Liver (tissue), 10 donors: ENCODE measurements around the gene MRPL9. TPM values are rescaled to one million over a fixed set of nuclear protein-coding genes. Genes with fewer than 3 reads are reported as not detected.

Experiments
- DNase-seq: peaks from one replicate; pipeline ENCODE4 v3.0.0-alpha.2; 2017; ENCODE audit warnings: low spot score
- H3K27ac ChIP-seq, 2 donors: one replicate each; pipeline ENCODE4 v1.7.0; 2013; ENCODE audit warnings: inconsistent platforms in 2 of 2, low read length in 2 of 2, control low read depth in 1 of 2, low read depth in 1 of 2, mild to moderate bottlenecking in 1 of 2
- H3K27me3 ChIP-seq, 4 donors: one replicate each; pipeline versions ENCODE4 v1.6.1 to v1.7.0; 2013; ENCODE audit warnings: low read length in 3 of 4, inconsistent platforms in 1 of 4, mild to moderate bottlenecking in 1 of 4, moderate library complexity in 1 of 4; ENCODE audit not compliant: control insufficient read depth in 4 of 4, insufficient read depth in 4 of 4
- H3K36me3 ChIP-seq, 4 donors: one replicate each; pipeline versions ENCODE4 v1.6.1 to v1.7.0; 2013; ENCODE audit warnings: low read length in 3 of 4, mild to moderate bottlenecking in 3 of 4, low read depth in 1 of 4, moderate library complexity in 1 of 4; ENCODE audit not compliant: control insufficient read depth in 4 of 4, insufficient read depth in 3 of 4
- H3K4me1 ChIP-seq, 4 donors: one replicate each; pipeline versions ENCODE4 v1.6.1 to v1.7.0; 2013; ENCODE audit warnings: low read length in 3 of 4, mild to moderate bottlenecking in 3 of 4, moderate library complexity in 1 of 4; ENCODE audit not compliant: control insufficient read depth in 4 of 4, insufficient read depth in 4 of 4
- H3K4me3 ChIP-seq, 3 donors: one replicate each; pipeline versions ENCODE4 v1.6.1 to v1.7.0; 2013; ENCODE audit warnings: low read length in 3 of 3, control low read depth in 1 of 3, low read depth in 1 of 3, mild to moderate bottlenecking in 1 of 3
- H3K9ac ChIP-seq, 2 donors: one replicate each; pipeline ENCODE4 v1.7.0; 2013; ENCODE audit warnings: low read length in 2 of 2, mild to moderate bottlenecking in 2 of 2, moderate library complexity in 2 of 2, control low read depth in 1 of 2, low read depth in 1 of 2
- H3K9me3 ChIP-seq, 4 donors: one replicate each; pipeline versions ENCODE4 v1.6.1 to v1.7.0; 2013; ENCODE audit warnings: low read length in 3 of 4; ENCODE audit not compliant: control insufficient read depth in 4 of 4
- FOXA1 ChIP-seq: IDR thresholded peaks from 2 replicates; pipeline ENCODE4 v1.6.1; 2016; ENCODE audit warnings: antibody characterized with exemption
- FOXA2 ChIP-seq: IDR thresholded peaks from 2 replicates; pipeline ENCODE4 v1.6.1; 2016; ENCODE audit warnings: antibody characterized with exemption
- HNF4A ChIP-seq, 2 donors: conservative IDR thresholded peaks; 2 replicates each; pipeline ENCODE4 v1.6.1; 2016; ENCODE audit warnings: antibody characterized with exemption in 2 of 2, mild to moderate bottlenecking in 2 of 2
- JUND ChIP-seq, 2 donors: IDR thresholded peaks; 2 replicates each; pipeline ENCODE4 v1.6.1; 2016; ENCODE audit warnings: antibody characterized with exemption in 2 of 2
- NR2F2 ChIP-seq: IDR thresholded peaks from 2 replicates; pipeline ENCODE4 v1.6.1; 2016; ENCODE audit warnings: antibody characterized with exemption
- RAD21 ChIP-seq, 2 donors: IDR thresholded peaks; 2 replicates each; pipeline ENCODE4 v1.6.1; 2016; ENCODE audit warnings: antibody characterized with exemption in 2 of 2, mild to moderate bottlenecking in 2 of 2
- RXRA ChIP-seq, 2 donors: IDR thresholded peaks; 2 replicates each; pipeline ENCODE4 v1.6.1; 2017 to 2018; ENCODE audit warnings: antibody characterized with exemption in 2 of 2, mild to moderate bottlenecking in 1 of 2
- WGBS: extraction: QIAGEN DNeasy Blood & Tissue Kit; methylation state at CpG from one replicate; pipeline ENCODE4 v1.1.7; 2013; 5-methylcytosine and 5-hydroxymethylcytosine counted together
- polyA plus RNA-seq, 2 donors: library from polyadenylated mRNA; stranded (reverse) in 1 of 2; unstranded in 1 of 2; fragments of 200-250 nt in 1 of 2; fragments of >200 nt in 1 of 2; fragmentation: Nextera tagmentation in 1 of 2; extraction: Ambion mirVana in 1 of 2; gene quantifications; one replicate each; pipeline versions ENCODE4 v1.2.1 to v1.2.3, GENCODE V29; 2013 to 2015
- small RNA-seq: library from RNA; depleted of rRNA; stranded (forward); fragments of <200 nt; gene quantifications from one replicate; pipeline ENCODE3, GENCODE V24; 2014
- total RNA-seq, 2 donors: library from RNA; depleted of rRNA; stranded (reverse); fragments of >200 nt; gene quantifications; one replicate each; pipeline ENCODE4 v1.2.3, GENCODE V29; 2014
- donor health status: healthy.
- donor health status: healthy.
- donor health status: healthy.
- donor health status: healthy.
- donor health status: healthy.

MRPL9 gene
- total and polyA plus RNA-seq, 4 donors: 22.5 to 43.5 (median 31.6) TPM

DNA sequence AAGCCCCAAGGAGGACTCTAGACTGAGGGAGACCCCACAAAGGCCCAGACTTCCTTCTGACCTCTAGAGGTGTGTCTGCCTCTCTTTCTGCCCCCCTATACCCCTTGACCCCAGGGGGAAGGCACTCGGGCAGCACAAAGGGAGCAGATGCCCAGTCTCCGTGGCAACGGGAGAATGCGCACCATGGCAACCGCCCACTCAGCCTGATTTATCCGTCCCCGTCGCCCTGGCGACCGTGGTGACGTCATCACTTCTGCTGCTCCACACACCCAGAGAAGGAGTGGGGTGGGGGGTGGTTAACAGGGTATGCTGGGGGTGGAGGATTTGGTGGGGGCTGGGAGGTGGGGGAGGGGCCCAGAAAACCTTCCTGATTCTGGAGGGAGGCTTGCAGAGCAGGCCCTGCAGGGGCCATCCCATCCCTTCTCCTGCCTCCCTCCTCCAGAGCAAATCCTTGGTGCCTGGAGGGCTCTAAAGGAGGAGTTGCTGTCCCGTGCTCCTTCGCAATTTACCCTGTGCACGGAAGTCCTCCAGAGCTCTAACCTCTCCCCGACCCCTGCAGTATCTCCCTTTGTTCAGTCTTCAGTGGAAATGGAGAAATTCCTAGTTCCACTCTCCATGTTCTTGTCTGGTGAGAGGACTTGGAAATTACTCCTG is 53.0 kb downstream of the MRPL9 start:
- TF ChIP-seq NR2F2 (no peak), RAD21 (IDR thresholded peaks at IDR 0.05) (no peak), HNF4A (conservative IDR thresholded peaks at IDR 0.05) (no peak), RXRA (IDR thresholded peaks at IDR 0.05) (no peak), JUND (IDR thresholded peaks at IDR 0.05) (no peak), FOXA2 (no peak), FOXA1 (no peak)
- Histone ChIP-seq H3K9me3 (no peaks in the 10 kb centered on the region), H3K4me3 (no peak overlapping the region), H3K36me3 (no peaks in the 10 kb centered on the region), H3K4me1 (no peaks in the 10 kb centered on the region), H3K27ac (no peak overlapping the region), H3K9ac (no peak overlapping the region), H3K27me3 (peaks cover 0 to 2% (median 0%) of the 10 kb centered on the region in 4 donors)
- DNase-seq: no peak
- 68% methylated on average over 15 of the region's 15 CpGs for WGBS

Small RNA genes within 50 kb of the gene (small RNA-seq; reads per million reads assigned to genes)
- not detected for gene RNU6-662P

Other genes with a start within 250 kb of the MRPL9 start
- gene TUFT1, start 223.2 kb downstream of the MRPL9 start, total RNA-seq: 1 to 10 TPM; 3.4 to 4.8 TPM
- gene TUFT1, start 223.2 kb downstream of the MRPL9 start, polyA plus RNA-seq: 1 to 10 TPM; 1.7 to 2.6 TPM
- 10 to 100 TPM; 11.7 to 19.7 TPM for gene SNX27, start 151.4 kb downstream of the MRPL9 start, total RNA-seq
- 1 to 10 TPM; 4.3 to 9.3 TPM for gene SNX27, start 151.4 kb downstream of the MRPL9 start, polyA plus RNA-seq
- gene CELF3, start 46.7 kb downstream of the MRPL9 start, total RNA-seq: under 1 TPM in 1 of 2 donors, not detected in 1; 0.28 TPM
- not detected for gene CELF3, start 46.7 kb downstream of the MRPL9 start, polyA plus RNA-seq
- not detected for gene RIIAD1, start 42.0 kb downstream of the MRPL9 start, total RNA-seq
- not detected for gene RIIAD1, start 42.0 kb downstream of the MRPL9 start, polyA plus RNA-seq
- gene TDRKH, start 27.0 kb upstream of the MRPL9 start, total RNA-seq: 1 to 10 TPM; 5.1 to 6.7 TPM
- 1 to 10 TPM; 1.5 to 2.6 TPM for gene TDRKH, start 27.0 kb upstream of the MRPL9 start, polyA plus RNA-seq
- gene LINGO4, start 41.9 kb upstream of the MRPL9 start, total RNA-seq: under 1 TPM; 0.05 to 0.50 TPM
- gene LINGO4, start 41.9 kb upstream of the MRPL9 start, polyA plus RNA-seq: under 1 TPM in 1 of 2 donors, not detected in 1; 0.09 TPM
- 10 to 100 TPM in 1 of 2 donors, 1 to 10 TPM in 1; 2.9 to 59.2 TPM for gene RORC, start 68.3 kb upstream of the MRPL9 start, total RNA-seq
- gene RORC, start 68.3 kb upstream of the MRPL9 start, polyA plus RNA-seq: 10 to 100 TPM; 10.7 to 15.4 TPM
- not detected for gene C2CD4D, start 76.3 kb upstream of the MRPL9 start, total RNA-seq
- under 1 TPM; 0.02 to 0.08 TPM for gene C2CD4D, start 76.3 kb upstream of the MRPL9 start, polyA plus RNA-seq
- under 1 TPM in 1 of 2 donors, not detected in 1; 0.09 TPM for gene THEM5, start 90.2 kb upstream of the MRPL9 start, total RNA-seq
- not detected for gene THEM5, start 90.2 kb upstream of the MRPL9 start, polyA plus RNA-seq
- 10 to 100 TPM in 1 of 2 donors, 1 to 10 TPM in 1; 6.5 to 16.2 TPM for gene THEM4, start 146.0 kb upstream of the MRPL9 start, total RNA-seq
- gene THEM4, start 146.0 kb upstream of the MRPL9 start, polyA plus RNA-seq: 10 to 100 TPM in 1 of 2 donors, 1 to 10 TPM in 1; 6.1 to 13.1 TPM
- gene S100A10, start 230.4 kb upstream of the MRPL9 start, total RNA-seq: 10 to 100 TPM in 1 of 2 donors, 1 to 10 TPM in 1; 7.0 to 23.1 TPM
- gene S100A10, start 230.4 kb upstream of the MRPL9 start, polyA plus RNA-seq: 10 to 100 TPM; 47.8 to 99.5 TPM